Cardiac muscle cell (in vitro differentiated cells and primary cell): ENCODE measurements around the gene B3GNT9. TPM values are rescaled to one million over a fixed set of nuclear protein-coding genes. Genes with fewer than 3 reads are reported as not detected.

ENCODE experiments used
- DNase-seq, 2 donors: peaks; one replicate each; pipeline versions ENCODE4 v3.0.0 to v3.0.0-alpha.2; 2010 to 2017; ENCODE audit warnings: low read depth in 1 of 2, low spot score in 1 of 2
- H3K27ac ChIP-seq: fragments of 200-600 bp; sonication (generic); 2 replicates; pipeline ENCODE4 v1.5.1; 2016
- H3K27me3 ChIP-seq: fragments of 200-600 bp; sonication (generic); 2 replicates; pipeline ENCODE4 v1.6.0; 2016; ENCODE audit warnings: control low read depth
- H3K36me3 ChIP-seq: fragments of 200-600 bp; sonication (generic); 2 replicates; pipeline ENCODE4 v1.5.1; 2016; ENCODE audit warnings: control low read depth
- H3K4me1 ChIP-seq: fragments of 200-600 bp; sonication (generic); 2 replicates; pipeline ENCODE4 v1.8.1; 2017; ENCODE audit warnings: low read depth, mild to moderate bottlenecking, mixed run types
- H3K4me3 ChIP-seq: fragments of 200-600 bp; sonication (generic); 2 replicates; pipeline ENCODE4 v1.5.1; 2016; ENCODE audit warnings: mild to moderate bottlenecking
- H3K9me3 ChIP-seq: fragments of 200-600 bp; sonication (generic); 2 replicates; pipeline ENCODE4 v1.5.1; 2017; ENCODE audit warnings: low read depth, mild to moderate bottlenecking, control low read depth
- CTCF ChIP-seq: IDR thresholded peaks from 2 replicates; pipeline ENCODE4 v1.5.1; 2012; ENCODE audit warnings: low read depth, mild to moderate bottlenecking, low read length
- polyA plus RNA-seq: library from polyadenylated mRNA; unstranded; fragments of >200 nt; fragmentation: Nextera tagmentation; extraction: Ambion mirVana; gene quantifications from 2 replicates; pipeline ENCODE4 v1.2.1, GENCODE V29; 2016
- total RNA-seq: library from RNA; depleted of rRNA; stranded (reverse); fragments of >200 nt; gene quantifications from 2 replicates; pipeline ENCODE4 v1.2.3, GENCODE V29; 2016

The B3GNT9 gene
- total and polyA plus RNA-seq, 2 experiments from 2014 or later: 18.0 to 34.7 TPM

DNA sequence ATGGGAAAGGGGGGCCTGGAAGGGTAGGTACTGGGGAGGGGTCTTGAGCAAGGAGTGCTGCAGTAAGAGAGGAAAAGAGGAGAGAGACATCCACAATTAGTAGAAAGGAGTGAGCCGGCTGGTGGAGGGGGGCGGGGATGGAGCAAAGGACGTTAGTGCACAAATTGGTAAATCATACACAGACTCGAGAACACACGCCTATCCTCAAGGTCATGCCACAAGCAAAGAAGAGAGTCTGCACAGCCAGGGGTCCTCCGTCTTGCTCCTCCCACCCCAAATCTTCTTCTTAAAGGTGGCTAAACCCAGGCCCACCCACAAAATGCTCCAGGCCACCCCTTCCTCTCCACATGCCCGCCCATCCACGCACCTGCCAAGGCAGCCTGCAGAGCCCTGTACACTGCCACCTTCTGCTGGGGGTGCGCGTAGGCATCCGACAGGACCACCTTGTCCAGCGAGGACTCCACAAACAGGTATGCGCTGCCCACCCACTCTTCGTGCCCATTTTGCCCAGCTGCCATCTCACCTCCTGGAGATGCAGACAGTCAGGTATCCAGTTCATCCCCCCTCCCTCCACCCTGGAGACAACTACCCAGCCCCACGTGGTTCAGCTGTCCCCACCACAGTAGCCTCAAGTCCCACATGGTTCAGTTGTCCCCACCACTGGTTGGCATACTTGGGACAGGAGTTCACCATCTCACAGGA is 5.5 kb upstream of the B3GNT9 start:
- Histone ChIP-seq H3K36me3 (no peaks in the 10 kb centered on the region), H3K27me3 (peaks cover 94% of the 10 kb centered on the region), H3K4me1 (no peaks in the 10 kb centered on the region), H3K27ac (no peak overlapping the region), H3K4me3 (no peak overlapping the region), H3K9me3 (no peaks in the 10 kb centered on the region)
- no peak for DNase-seq
- TF ChIP-seq CTCF: no peak

GRCh38 chr16:67155295-67156142 is 4.7 kb upstream of the B3GNT9 start:
- Histone ChIP-seq H3K4me3 (peak overlapping the region; percentile 24), H3K4me1 (no peaks in the 10 kb centered on the region), H3K27me3 (peaks cover 88% of the 10 kb centered on the region), H3K9me3 (no peaks in the 10 kb centered on the region), H3K27ac (no peak overlapping the region), H3K36me3 (no peaks in the 10 kb centered on the region)
- TF ChIP-seq CTCF: peak; percentile 74
- DNase-seq: peak; percentile 83 to 90

- Histone ChIP-seq H3K4me1 (no peaks in the 10 kb centered on the region), H3K4me3 (peak overlapping the region; percentile 24), H3K36me3 (no peaks in the 10 kb centered on the region), H3K27ac (no peak overlapping the region), H3K27me3 (peaks cover 81% of the 10 kb centered on the region), H3K9me3 (no peaks in the 10 kb centered on the region)
- DNase-seq: peak in 1 of 2 donors; percentile 26
- no peak for TF ChIP-seq CTCF
Measured at GRCh38 chr16:67154578-67155294, 3.9 kb upstream of the B3GNT9 start.

DNA sequence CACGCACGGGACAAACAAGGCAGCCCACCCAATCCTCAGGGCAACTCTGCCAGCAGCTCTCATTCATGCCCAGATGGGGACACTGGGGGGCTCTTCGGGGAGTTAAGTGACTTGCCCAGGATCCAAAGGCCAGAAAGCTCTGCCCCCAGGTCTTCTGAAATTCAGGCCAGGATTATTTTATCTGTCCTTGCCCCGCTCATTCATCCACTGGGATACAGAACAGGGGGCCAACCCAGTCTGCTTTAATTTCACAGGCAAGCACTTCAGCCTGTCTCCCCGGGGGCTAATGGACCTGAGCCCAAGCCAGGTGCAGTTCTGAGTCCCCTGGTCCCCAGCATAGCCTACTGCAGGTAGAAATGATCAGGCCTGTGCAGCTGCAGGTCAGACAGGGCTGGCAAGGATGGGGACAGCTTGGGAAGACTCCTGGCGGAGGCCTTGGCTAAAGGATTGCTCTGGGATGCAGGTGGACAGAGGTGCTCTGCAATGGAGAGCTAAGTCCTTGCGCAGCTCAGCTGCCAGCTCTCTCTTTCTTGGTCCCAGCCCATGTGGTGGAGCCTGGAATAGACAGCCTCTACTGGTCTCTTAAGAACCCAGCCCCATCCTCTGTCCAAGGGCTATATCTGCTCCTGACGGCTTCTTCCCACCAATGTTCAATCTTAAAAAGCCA is 766 bp upstream of the B3GNT9 start:
- Histone ChIP-seq H3K36me3 (peaks cover under 1% of the 10 kb centered on the region), H3K4me1 (no peaks in the 10 kb centered on the region), H3K27ac (no peak overlapping the region), H3K4me3 (no peak overlapping the region), H3K9me3 (no peaks in the 10 kb centered on the region), H3K27me3 (peaks cover 50% of the 10 kb centered on the region)
- DNase-seq: no peak
- TF ChIP-seq CTCF: no peak
